ENCODE measurements around the gene SEMA3A.
"Not testable (repeated sequence)": the region's sequence is repeated elsewhere in the genome, so short reads cannot be mapped to it uniquely, and the experiment has no call there.

Gene SEMA3A

GRCh38 chr7:84230491-84230890 lies 35.9 kb upstream of the SEMA3A start:
- no peak for TF ChIP-seq CTCF (IDR thresholded peaks at IDR 0.05; ENCODE audit: low read depth, low read length)
- in situ Hi-C loops (cut with HindIII; ENCODE audit: low sequenced_read_pairs), result no loop called here
- DNase-seq (ENCODE audit: low read depth, low spot score), result no peak

GRCh38 chr7:84228526-84228925 lies 33.9 kb upstream of the SEMA3A start:
- in situ Hi-C loops (cut with HindIII; ENCODE audit: low sequenced_read_pairs), result no loop called here
- no peak overlapping the region for H3K4me3 ChIP-seq (ENCODE audit: low read depth, low read length)
- no peak for DNase-seq (ENCODE audit: low read depth, low spot score)
- no peak for TF ChIP-seq CTCF (IDR thresholded peaks at IDR 0.05; ENCODE audit: low read depth, low read length)

More at GRCh38 chr7:84230491-84230890, 35.9 kb upstream of the SEMA3A start:
- no peak overlapping the region for H3K4me3 ChIP-seq (ENCODE audit: low read depth, low read length)

GRCh38 chr7:84226759-84227158 lies 32.2 kb upstream of the SEMA3A start:
- in situ Hi-C loops (cut with HindIII; ENCODE audit: low sequenced_read_pairs), result no loop called here
- no peak for DNase-seq (ENCODE audit: low read depth, low spot score)
- no peak overlapping the region for H3K4me3 ChIP-seq (ENCODE audit: low read depth, low read length)
- no peak for TF ChIP-seq CTCF (IDR thresholded peaks at IDR 0.05; ENCODE audit: low read depth, low read length)

GRCh38 chr7:84224505-84224904 lies 29.9 kb upstream of the SEMA3A start:
- no peak for TF ChIP-seq CTCF (IDR thresholded peaks at IDR 0.05; ENCODE audit: low read depth, low read length)
- in situ Hi-C loops (cut with HindIII; ENCODE audit: low sequenced_read_pairs), result no loop called here
- DNase-seq (ENCODE audit: low read depth, low spot score), result no peak
- no peak overlapping the region for H3K4me3 ChIP-seq (ENCODE audit: low read depth, low read length)

GRCh38 chr7:84219310-84219709 lies 24.7 kb upstream of the SEMA3A start:
- H3K4me3 ChIP-seq (ENCODE audit: low read depth, low read length), result no peak overlapping the region
- no peak for TF ChIP-seq CTCF (IDR thresholded peaks at IDR 0.05; ENCODE audit: low read depth, low read length)
- no peak for DNase-seq (ENCODE audit: low read depth, low spot score)
- in situ Hi-C loops (cut with HindIII; ENCODE audit: low sequenced_read_pairs), result no loop called here

GRCh38 chr7:84218681-84219080 lies 24.1 kb upstream of the SEMA3A start:
- DNase-seq (ENCODE audit: low read depth, low spot score), result peak; percentile 62
- H3K4me3 ChIP-seq (ENCODE audit: low read depth, low read length), result no peak overlapping the region
- in situ Hi-C loops (cut with HindIII; ENCODE audit: low sequenced_read_pairs), result no loop called here
- TF ChIP-seq CTCF (IDR thresholded peaks at IDR 0.05; ENCODE audit: low read depth, low read length), result no peak

GRCh38 chr7:84216472-84216871 lies 21.9 kb upstream of the SEMA3A start:
- H3K4me3 ChIP-seq (ENCODE audit: low read depth, low read length), result no peak overlapping the region
- no peak for DNase-seq (ENCODE audit: low read depth, low spot score)
- no peak for TF ChIP-seq CTCF (IDR thresholded peaks at IDR 0.05; ENCODE audit: low read depth, low read length)
- in situ Hi-C loops (cut with HindIII; ENCODE audit: low sequenced_read_pairs), result no loop called here

- DNase-seq (ENCODE audit: low read depth, low spot score); in situ Hi-C loops (cut with HindIII; ENCODE audit: low sequenced_read_pairs); H3K4me3 ChIP-seq (ENCODE audit: low read depth, low read length): not testable (repeated sequence)
These were observed 20.2 kb upstream of the SEMA3A start for GRCh38 chr7:84214757-84215156.

All from astrocyte of the spinal cord (primary cell).